ENCODE results near the gene SYNPR.

DNA sequence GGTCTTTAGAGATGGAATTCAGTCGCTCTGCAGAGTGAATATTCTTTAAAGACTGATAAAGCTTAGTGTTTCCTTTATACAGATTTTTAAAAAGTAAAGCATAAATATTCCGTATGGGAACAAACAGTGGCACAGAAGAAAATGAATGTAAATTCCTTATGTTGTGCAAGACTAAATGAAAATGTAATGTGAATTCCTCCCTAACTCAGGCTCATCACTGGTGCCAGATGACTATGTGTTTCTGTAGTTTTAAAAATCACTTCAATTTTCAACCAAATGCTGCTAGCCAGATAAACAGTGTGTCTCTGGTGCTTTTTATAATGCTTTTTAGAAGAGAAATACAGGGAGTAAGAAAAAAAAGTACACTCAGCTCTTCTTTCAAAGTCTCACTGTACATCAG lies 219.5 kb downstream of the SYNPR start:
- TF ChIP-seq, protein P1, sequence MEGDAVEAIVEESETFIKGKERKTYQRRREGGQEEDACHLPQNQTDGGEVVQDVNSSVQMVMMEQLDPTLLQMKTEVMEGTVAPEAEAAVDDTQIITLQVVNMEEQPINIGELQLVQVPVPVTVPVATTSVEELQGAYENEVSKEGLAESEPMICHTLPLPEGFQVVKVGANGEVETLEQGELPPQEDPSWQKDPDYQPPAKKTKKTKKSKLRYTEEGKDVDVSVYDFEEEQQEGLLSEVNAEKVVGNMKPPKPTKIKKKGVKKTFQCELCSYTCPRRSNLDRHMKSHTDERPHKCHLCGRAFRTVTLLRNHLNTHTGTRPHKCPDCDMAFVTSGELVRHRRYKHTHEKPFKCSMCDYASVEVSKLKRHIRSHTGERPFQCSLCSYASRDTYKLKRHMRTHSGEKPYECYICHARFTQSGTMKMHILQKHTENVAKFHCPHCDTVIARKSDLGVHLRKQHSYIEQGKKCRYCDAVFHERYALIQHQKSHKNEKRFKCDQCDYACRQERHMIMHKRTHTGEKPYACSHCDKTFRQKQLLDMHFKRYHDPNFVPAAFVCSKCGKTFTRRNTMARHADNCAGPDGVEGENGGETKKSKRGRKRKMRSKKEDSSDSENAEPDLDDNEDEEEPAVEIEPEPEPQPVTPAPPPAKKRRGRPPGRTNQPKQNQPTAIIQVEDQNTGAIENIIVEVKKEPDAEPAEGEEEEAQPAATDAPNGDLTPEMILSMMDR (IDR thresholded peaks at IDR 0.05), result no peak
- TF ChIP-seq POLR2A (IDR thresholded peaks at IDR 0.05), result no peak

Data from heart left ventricle (tissue), 13 donors.